ENCODE data around the gene TP63. TPM values are rescaled to one million over a fixed set of nuclear protein-coding genes. Genes with fewer than 3 reads are reported as not detected.

TP63 gene
- total RNA-seq, 1 donor from 2014 or later: 122 TPM

DNA sequence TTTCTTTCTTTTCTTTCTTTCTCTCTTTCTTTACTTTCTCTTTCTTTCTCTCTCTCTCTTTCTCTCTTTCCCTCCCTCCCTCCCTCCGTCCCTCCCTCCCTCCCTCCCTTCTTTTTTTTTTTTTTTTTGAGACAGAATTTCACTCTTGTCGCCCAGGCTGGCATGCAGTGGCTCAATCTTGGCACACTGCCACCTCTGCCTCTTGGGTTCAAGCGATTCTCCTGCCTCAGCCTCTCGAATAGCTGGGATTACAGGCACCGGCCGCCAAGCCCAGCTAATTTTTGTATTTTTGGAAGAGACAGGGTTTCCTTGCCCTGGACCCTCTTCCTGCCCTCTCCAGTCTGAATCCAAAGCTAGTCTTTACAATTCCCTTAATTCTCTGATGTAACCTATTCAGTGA, 102.9 kb downstream of the TP63 start:
- Histone ChIP-seq H3K36me3 (ENCODE audit: control insufficient read depth, insufficient read depth, low read length) (no peaks in the 10 kb centered on the region), H3K4me3 (ENCODE audit: low read depth, low read length) (no peak overlapping the region), H3K27me3 (ENCODE audit: control insufficient read depth, insufficient read depth, low read length) (no peaks in the 10 kb centered on the region)
- no peak for TF ChIP-seq CTCF (IDR thresholded peaks at IDR 0.05; ENCODE audit: insufficient read depth, low read length, severe bottlenecking)
- DNase-seq (ENCODE audit: low read depth): no peak
- FAIRE-seq: no peak

GRCh38 chr3:189735913-189736312, 104.7 kb downstream of the TP63 start:
- Histone ChIP-seq H3K36me3 (ENCODE audit: control insufficient read depth, insufficient read depth, low read length) (no peaks in the 10 kb centered on the region), H3K27me3 (ENCODE audit: control insufficient read depth, insufficient read depth, low read length) (no peaks in the 10 kb centered on the region), H3K4me3 (ENCODE audit: low read depth, low read length) (no peak overlapping the region)
- DNase-seq (ENCODE audit: low read depth): no peak
- TF ChIP-seq CTCF (IDR thresholded peaks at IDR 0.05; ENCODE audit: insufficient read depth, low read length, severe bottlenecking): no peak
- FAIRE-seq: no peak

GRCh38 chr3:189737071-189737470, 105.9 kb downstream of the TP63 start:
- no peak for TF ChIP-seq CTCF (IDR thresholded peaks at IDR 0.05; ENCODE audit: insufficient read depth, low read length, severe bottlenecking)
- no peaks in the 10 kb centered on the region for H3K36me3 ChIP-seq (ENCODE audit: control insufficient read depth, insufficient read depth, low read length)

DNA sequence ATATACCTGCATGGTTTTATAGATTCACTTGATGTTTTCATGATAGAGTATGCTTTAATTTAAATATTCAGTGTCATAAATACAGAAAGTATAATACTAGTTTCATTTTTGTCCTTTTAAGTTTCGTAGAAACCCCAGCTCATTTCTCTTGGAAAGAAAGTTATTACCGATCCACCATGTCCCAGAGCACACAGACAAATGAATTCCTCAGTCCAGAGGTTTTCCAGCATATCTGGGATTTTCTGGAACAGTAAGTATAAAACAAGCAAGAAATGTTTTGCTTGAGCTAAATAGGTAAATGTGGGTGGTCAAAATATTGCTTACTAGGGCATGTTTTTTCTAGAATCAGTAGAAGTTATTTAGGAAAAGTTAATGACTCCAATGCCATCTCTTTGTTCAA, 106.4 kb downstream of the TP63 start:
- H3K36me3 ChIP-seq (ENCODE audit: control insufficient read depth, insufficient read depth, low read length): no peaks in the 10 kb centered on the region
- no peak for DNase-seq (ENCODE audit: low read depth)
- H3K4me3 ChIP-seq (ENCODE audit: low read depth, low read length): no peak overlapping the region
- no peaks in the 10 kb centered on the region for H3K27me3 ChIP-seq (ENCODE audit: control insufficient read depth, insufficient read depth, low read length)
- no peak for TF ChIP-seq CTCF (IDR thresholded peaks at IDR 0.05; ENCODE audit: insufficient read depth, low read length, severe bottlenecking)
- FAIRE-seq: no peak

More at GRCh38 chr3:189737071-189737470, 105.9 kb downstream of the TP63 start:
- no peak for DNase-seq (ENCODE audit: low read depth)
- Histone ChIP-seq H3K4me3 (ENCODE audit: low read depth, low read length) (no peak overlapping the region), H3K27me3 (ENCODE audit: control insufficient read depth, insufficient read depth, low read length) (no peaks in the 10 kb centered on the region)
- FAIRE-seq: no peak

- no peak overlapping the region for H3K4me3 ChIP-seq (ENCODE audit: low read depth, low read length)
- FAIRE-seq: no peak
- DNase-seq (ENCODE audit: low read depth): peak; percentile 65
- no peaks in the 10 kb centered on the region for H3K27me3 ChIP-seq (ENCODE audit: control insufficient read depth, insufficient read depth, low read length)
- H3K36me3 ChIP-seq (ENCODE audit: control insufficient read depth, insufficient read depth, low read length): no peaks in the 10 kb centered on the region
- no peak for TF ChIP-seq CTCF (IDR thresholded peaks at IDR 0.05; ENCODE audit: insufficient read depth, low read length, severe bottlenecking)
Observed at GRCh38 chr3:189739378-189739777, 108.2 kb downstream of the TP63 start.

- no peak for DNase-seq (ENCODE audit: low read depth)
- H3K36me3 ChIP-seq (ENCODE audit: control insufficient read depth, insufficient read depth, low read length): no peaks in the 10 kb centered on the region
- FAIRE-seq: no peak
- no peak for TF ChIP-seq CTCF (IDR thresholded peaks at IDR 0.05; ENCODE audit: insufficient read depth, low read length, severe bottlenecking)
- no peak overlapping the region for H3K4me3 ChIP-seq (ENCODE audit: low read depth, low read length)
- H3K27me3 ChIP-seq (ENCODE audit: control insufficient read depth, insufficient read depth, low read length): no peaks in the 10 kb centered on the region
Observed at GRCh38 chr3:189740156-189740555, 109.0 kb downstream of the TP63 start.

Measured in bronchial epithelial cell (primary cell).